GM19438 (cell line): ENCODE results near the gene NPPB.
"Not testable (repeated sequence)": the region's sequence is repeated elsewhere in the genome, so short reads cannot be mapped to it uniquely, and the experiment has no call there.

Experiments used
- ATAC-seq: cut with Tn5 transposase; IDR thresholded peaks from one replicate; pipeline ENCODE4 v1.9.1; 2021; ENCODE audit warnings: low read depth; ENCODE audit not compliant: unreplicated experiment

The NPPB gene

DNA sequence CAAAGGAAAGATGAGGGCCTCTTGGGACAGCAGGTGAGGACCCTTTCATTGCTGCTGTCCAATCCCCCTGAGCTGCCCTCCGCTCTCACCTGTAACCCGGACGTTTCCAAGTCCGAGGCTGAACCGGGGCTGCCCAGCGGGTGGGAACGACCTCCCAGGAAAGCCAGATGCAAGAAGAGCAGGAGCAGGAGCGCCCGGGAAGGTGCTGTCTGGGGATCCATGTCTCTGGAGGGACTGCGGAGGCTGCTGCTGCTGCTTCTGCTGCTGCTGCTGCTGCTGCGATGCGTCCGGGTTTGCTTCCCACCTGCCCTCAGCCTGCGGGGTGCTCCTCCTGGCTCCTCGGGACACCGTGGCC lies at the start of gene NPPB:
Gene NPPB (minus strand): TSS at position 333 of the 355 bp plus-strand sequence. CDS start 112 bp downstream, at position 221.
- no peak for ATAC-seq

DNA sequence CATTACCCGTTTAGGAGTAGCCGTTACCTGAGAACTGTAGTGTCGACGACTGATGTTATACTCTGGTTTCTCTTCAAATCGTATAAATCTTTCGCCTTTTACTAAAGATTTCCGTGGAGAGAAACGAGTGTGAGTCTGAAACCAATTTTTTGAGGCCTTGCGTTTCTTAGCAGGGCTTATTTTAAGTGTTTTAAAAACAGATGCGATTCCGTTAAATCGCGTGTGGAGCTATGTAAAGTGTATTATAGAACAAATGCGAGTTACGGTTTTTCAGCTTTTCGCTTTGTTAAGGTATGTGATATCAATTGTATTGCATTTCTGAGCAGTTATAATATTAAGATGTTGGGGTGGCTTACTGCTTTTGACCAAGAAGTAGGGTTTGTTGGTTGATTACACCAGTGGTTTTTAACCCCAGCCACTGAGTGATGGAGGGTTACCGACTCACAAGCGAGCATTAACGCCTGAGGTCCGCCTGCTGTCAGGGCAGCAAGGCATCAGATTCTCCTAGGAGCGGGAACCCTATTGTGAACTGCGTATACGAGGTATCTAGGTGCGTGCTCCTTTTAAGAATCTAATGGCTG lies 49.4 kb upstream of the NPPB start:
- peak; percentile 42 for ATAC-seq

DNA sequence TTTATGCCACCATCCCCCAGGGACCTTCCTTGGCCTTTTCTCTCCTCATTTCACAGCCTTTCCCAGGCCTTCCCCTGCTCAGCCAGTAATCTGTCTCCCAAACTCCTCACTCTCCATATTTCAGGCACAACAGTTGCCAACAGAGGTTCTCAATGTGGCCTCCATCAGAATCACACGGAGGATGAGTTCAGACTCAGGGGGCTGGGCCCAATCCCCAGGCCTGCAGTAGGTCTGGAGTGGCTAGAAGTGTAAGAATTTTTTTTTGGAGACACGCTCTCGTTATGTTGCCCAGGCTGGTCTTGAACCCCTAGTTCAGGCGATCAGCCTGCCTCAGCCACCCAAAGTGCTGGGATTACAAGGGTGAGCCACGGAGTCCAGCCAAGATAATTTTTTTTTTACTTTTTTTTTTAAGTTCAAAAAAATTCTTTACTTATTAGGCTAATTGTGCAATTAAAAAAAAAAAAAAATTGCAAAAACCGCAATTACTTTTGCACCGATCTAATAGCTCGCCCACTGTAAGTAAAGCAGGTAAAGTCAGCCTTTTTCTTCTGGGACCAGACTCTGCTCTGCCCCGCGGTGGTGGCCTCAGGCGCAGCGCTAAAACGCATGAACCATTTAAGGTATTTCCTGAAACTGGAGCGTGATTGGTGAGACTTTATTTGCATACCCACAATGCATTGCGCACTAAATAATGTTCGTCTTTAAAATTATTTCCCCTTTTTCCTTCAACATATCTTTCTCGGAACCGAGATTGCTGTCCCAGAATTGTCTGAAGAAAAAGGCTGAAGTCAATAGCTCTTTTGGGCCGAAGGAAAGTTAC lies 48.7 kb upstream of the NPPB start:
- ATAC-seq: peak; percentile 42

DNA sequence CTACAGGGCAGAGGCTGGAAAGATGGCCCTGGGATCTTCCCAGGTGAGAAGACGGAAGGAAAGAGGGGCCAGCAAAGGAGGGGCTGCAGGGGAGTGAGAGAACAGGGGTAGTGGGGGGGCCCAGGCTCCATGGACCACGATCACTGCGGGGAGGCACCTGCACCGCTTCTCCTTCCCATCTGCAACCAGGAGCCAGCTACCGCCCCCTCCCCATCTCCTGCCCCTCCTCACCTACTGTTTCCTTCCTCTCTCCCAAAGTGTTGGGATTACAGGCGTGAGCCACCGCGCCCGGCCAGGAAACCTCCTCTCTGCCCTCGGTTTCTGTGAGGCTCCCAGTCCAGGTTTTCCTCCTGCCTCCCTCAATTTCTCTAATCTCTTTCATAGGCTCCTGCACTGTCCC lies 48.1 kb upstream of the NPPB start:
- no peak for ATAC-seq

DNA sequence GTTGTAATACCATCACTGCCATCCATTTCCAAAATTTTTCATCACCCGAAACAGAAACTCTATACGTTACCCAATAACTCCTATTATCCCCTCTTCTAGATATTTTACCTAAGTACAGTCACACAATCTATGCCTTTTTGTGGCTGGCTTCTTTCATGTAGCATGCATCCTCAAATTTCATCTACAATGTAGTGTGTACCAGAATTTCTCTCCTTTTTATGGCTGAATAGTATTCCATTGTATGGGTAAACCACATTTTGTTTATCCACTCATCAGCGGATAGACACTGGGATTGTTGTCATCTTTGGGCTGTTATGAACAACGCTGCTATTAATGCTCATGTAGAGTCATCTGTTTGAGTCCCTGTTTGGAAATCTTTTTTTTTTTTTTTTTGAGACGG lies 46.2 kb upstream of the NPPB start:
- ATAC-seq: no peak

DNA sequence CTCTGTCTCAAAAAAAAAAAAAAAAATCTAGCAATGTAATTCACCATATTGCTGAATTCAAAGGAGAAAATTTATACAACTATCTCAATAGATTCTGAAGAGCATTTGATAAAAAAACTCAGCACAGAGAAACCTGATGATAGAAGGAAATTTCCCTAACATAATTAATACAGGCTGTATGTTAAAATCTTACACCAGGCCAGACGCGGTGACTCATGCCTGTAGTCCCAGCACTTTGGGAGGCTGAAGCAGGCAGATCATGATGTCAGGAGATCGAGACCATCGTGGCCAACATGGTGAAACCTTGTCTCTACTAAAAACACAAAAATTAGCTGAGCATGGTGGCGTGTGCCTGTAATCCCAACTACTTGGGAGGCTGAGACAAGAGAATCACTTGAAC lies 45.4 kb upstream of the NPPB start:
- ATAC-seq: not testable (repeated sequence)

DNA sequence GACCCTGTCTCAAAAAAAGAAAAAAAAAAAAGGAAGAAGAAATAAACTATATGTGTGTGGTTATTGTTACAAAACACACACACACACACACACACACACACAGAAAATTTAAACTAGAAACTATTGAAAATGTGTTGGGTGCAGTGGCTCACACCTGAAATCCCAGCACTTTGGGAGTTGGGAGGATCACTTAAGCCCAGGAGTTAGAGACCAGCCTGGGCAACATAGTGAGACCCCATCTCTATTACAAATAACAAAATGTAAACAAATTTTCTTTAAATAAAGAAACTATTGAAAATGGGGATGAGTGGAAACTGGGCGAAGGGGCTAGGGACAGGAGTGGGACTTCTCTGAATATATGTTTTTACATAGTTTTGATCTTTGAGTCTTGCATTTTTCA lies 44.5 kb upstream of the NPPB start:
- no peak for ATAC-seq

DNA sequence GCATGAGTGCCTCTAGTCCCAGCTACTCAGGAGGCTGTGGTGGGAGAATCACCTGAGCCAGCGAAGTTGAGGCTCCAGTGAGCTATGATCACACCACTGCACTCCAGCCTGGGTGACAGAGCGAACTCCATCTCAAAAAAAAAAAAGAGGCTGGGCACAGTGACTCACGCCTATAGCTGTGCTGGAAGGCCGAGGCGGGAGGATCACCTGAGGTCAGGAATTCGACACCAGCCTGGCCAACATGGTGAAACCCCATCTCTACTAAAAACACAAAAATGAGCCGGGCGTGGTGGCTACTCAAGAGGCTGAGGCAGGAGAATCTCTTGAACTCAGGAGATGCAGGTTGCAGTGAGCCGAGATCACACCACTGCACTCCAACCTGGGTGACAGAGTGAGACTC lies 42.7 kb upstream of the NPPB start:
- not testable (repeated sequence) for ATAC-seq

DNA sequence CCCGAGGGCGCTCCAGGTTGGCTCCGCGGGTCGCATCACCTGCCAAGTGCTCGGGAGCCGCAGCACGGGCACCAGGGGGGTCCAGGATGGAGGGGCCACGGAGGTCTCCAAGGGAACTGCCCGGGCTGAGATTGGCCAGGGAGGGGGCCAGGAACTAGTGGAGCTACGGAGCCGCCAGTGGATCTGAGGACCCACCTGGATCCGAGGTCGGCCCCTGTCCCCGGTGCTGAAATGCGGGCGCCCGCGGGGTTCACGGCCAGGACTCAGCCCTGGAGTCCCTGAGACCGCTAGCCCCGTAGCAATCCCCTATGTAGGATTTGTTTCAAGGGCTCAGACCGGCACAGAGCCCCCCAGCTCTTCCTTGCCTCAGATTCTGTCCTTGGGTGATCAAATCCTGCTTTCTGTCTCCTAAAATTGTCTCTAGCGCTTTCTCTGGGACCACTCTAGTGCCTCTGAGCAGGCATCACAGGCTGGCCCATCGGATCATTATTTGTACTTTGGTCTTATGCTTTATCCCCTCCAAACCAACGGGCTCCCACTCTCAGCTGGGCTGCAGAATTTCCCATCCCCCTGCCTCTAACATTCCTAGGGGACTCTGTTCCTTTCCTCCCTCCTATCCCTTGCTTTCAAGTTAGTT lies 40.2 kb upstream of the NPPB start:
- no peak for ATAC-seq

DNA sequence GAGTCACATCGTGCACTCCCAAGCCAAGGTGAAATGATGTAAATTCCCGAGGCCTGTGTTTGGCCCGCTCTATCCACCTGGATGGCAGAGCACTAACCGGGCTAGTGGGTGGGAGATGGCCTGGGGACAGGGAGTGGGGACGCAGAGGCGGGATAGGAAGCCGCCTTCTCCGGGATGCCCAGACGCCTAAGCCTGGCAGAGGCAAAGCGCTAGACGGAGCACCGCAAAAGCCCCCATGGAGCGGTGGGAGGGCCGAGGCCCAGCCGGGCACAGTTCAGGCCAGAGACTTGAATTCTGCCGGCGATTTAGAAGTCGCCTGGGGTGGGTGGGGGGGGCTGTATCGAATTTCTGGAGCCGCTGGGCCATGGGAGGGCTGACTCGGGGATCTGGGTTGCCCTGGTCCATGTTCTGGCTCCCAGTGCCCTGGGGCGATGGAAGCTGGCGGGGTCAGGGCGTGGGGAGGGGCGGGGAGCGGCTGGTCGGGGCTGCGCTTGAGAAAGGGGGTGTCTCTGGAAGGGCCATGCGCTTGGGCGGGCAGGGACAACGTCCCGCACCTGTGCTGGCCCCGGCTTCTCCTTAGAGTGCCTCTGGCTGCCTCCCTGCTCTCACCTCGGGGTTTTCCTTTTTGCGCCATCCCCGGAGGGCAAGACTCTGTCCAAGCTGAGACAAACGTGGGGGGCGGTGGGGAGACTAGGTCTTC lies 39.5 kb upstream of the NPPB start:
- no peak for ATAC-seq

DNA sequence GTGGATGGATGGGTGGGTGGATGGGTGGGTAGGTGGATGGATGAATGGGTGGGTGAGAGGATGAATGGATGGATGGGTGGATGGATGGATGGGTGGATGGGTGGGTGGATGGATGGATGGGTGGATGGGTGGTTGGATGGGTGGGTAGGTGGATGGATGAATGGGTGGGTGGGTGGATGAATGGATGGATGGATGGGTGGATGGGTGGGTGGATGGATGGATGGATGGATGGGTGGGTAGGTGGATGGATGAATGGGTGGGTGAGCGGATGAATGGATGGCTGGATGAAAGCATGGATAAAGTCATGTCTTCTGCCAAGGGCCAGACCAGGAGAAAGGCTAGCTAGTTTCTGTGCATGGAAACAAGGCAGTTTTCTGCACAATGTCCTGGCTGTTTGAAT lies 35.8 kb upstream of the NPPB start:
- ATAC-seq: not testable (repeated sequence)

DNA sequence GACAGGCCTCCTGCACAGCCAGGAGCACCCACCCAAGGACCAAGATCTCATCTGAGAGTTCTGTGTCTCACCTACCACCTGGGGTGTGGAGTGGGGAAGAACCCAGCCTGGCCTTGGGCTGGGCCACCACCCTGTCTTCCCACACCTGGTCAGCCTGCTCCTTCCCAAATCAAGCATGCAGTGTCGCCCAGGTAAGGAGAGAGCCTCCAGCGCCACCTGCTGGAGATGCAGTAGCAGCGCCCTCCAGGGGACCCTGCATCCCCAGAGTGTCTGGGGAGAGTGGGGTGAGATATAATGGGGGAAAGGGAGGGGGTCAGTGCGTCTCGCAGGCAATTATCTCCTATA lies 35.1 kb upstream of the NPPB start:
- ATAC-seq: no peak

DNA sequence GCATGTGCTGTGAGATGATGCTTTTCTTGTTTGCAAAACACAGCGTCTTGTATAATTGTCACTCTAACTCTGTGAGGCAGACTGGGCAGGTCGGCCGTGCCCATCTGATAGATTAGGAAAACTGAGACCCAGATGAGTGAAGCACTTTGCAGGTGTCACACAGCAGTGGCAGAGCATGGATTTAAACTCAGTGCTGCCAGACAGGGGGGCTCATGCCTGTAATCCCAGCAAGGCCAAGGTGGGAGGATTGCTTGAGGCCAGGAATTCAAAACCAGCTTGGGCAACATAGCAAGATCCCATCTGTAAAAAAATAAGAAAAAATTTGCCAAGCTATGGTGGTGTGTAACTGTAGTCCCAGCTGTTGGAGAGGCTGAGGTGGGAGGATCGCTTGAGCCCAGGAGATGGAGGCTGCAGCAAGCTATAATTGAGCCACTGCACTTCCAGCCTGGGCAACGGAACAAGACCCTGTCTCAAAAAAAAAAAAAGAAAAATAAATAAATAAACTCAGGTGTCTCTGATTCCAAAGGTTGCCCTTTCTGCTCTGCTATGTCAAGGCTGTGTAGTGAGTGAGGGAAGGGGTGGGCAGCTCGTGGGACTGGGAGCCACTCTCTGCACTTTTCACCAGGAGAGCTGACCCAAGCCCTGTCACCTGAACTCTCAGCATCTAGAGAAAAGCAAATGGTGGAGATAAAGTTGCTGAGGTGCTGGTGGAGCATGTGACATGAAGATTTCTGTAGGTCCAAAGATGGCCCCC lies 32.9 kb upstream of the NPPB start:
- ATAC-seq: no peak

DNA sequence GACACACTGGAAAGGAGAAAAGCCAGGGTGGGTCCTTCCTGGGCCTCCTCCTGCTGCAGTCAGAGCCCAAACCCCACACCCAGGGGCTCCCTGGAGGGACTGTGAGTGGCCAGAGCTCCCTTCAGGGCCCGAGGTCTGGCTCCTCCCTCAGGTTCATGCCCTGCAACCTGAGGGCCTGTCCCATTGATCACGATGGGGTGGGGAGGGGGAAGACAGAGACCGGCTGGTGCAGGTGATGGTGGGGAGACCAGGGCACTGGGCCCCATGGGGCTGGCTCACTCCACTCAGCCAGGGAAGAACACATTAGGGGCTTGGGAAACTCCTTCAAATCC lies 30.1 kb upstream of the NPPB start:
- ATAC-seq: no peak

DNA sequence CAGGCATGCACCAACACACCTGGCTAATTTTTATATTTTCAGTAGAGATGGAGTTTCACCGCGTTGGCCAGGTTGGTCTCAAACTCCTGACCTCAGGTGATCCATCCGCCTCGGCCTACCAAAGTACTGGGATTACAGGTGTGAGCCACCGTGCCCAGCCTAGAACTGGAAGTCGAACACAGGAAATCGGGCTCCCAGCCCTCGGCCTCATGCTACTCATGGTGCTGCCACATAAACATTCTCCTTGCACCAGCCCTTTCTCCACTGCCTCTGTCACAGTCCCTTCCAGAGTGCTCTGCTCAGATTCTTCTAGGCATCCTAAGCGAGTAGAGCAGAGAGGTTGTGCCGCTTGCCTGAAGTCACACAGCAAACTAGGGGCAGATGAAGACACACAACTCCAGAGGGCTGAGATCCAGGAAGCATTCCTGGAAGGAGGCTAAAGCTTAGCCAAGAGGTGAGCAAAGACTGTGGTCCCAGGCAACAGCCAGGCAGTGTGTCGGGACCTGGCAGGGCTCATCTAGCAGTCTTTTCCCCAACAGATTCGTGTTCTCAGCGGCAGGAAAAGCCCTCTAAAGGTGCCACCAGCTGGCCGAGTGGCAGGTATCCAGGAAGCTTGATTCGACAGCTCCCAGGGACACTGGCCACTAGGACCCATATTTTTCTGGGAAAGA lies 29.6 kb upstream of the NPPB start:
- ATAC-seq: no peak

DNA sequence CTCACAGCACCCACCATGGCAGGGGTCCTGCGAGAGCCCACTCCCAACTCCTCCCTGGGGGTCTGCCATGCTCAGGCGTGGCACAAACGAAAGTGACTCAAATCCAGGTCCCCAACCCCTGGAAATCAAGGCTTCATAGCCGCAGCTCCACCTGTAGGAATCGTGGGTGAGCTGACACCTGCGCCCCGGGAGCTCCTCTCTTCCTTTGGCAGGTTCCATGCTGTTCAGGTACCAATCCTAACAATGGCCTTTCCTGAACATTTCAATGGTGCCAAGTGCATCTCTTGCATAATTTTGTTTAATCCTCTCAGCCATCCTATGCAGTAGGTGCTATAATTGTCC lies 28.9 kb upstream of the NPPB start:
- ATAC-seq: no peak

DNA sequence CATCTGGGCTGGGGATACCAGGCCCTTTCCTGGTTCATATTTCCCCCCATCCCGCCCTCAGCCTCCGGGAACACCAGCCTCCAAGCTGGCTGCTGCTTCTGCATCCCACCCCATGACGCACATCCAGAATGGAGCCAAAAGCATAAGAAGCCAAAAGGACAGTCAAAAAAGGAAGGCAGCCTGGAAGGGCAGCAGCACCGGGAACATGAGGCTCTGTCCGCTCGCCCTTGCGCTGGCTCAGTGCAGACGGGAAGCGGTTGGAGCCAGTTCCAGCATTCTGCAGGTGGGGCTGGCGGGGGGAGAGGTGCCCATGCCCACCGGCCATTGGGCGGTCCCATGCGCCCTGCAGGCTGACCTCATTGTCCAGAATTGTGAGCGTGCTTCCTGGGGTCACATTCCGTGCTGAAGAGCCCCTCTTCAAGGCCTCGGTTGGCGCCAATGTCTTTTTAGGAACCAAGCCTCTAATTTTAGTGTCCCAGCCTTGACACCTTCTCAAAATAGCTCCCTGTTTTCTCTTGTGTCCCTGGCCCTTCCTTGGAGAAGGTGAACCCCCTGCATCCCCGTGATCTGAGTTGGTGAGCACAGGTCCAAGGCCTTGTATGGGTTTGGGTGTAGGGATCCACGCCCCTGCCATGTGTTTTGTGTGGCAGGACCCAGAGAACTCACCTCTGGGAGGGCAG lies 28.4 kb upstream of the NPPB start:
- ATAC-seq: no peak

DNA sequence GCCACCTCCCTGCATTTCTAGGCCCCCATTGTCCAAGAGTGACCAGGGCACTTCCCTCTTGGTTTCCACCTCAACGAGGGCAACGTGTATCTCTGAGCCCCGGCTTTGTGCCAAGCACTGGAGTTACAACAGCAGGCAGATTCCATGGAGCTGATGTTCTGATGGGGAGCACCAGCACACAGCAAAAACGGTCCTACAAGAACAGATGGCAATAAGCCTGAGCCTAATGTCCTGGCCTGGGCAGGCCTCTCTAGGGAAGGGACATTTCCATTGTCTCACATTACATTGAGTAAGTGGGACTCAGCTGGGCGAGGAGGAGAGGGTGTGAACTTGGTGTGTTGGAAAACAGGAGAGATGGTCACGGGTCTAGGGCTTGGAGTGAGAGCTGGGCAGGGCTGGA lies 27.2 kb upstream of the NPPB start:
- ATAC-seq: no peak

DNA sequence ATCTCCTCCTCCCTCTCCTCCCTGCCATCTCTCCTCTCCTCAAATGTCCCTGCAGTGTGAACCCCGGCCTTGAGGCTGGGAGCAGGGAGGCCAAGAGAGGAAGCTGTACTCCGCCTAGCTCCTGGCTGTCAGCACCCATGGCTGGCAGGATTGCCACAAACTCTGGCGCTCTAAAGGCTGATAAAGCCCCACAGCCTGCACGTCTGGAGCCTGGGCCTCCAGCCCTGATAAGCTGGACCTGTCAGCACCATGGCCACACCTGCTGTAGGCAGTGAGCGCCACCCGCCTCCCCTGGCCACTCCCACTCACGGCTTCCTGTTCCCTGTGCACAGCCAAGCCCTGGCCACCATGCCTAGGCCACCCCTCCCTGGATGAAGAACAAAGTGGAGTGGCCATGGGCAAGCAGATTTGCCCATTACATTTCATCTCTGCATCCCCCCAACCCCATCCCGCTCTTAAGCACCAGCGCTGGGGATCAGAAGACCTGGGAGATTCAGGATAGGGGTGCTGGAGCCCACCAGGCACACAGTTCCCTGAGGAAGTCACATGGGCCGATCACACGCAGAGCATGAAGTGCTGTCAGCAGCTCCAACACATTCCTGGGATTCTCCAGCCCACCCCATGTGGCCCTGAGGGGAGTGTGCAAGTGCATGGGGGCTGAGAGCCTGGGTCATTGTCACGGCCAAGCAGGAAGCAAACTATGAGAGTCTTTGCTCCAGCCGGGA lies 24.2 kb upstream of the NPPB start:
- no peak for ATAC-seq
